ENCODE data around the gene TPM4.
"Not testable (repeated sequence)": the region's sequence is repeated elsewhere in the genome, so short reads cannot be mapped to it uniquely, and the experiment has no call there.

Gene TPM4

GRCh38 chr19:16098821-16099220 lies 22.5 kb downstream of the TPM4 start:
- no peak for DNase-seq (ENCODE audit: low read depth)

- not testable (repeated sequence) for DNase-seq (ENCODE audit: low read depth)
Observed at GRCh38 chr19:16099314-16099965, 23.1 kb downstream of the TPM4 start.

- DNase-seq (ENCODE audit: low read depth), result no peak
Observed at GRCh38 chr19:16100524-16100923, 24.2 kb downstream of the TPM4 start.

GRCh38 chr19:16104722-16105121 lies 28.4 kb downstream of the TPM4 start:
- no peak for DNase-seq (ENCODE audit: low read depth)

- DNase-seq (ENCODE audit: low read depth), result no peak
Observed at GRCh38 chr19:16106121-16106520, 29.8 kb downstream of the TPM4 start.

GRCh38 chr19:16111160-16111908 lies 35.0 kb downstream of the TPM4 start, which contains the start of gene RAB8A:
Gene RAB8A (plus strand): TSS chr19:16111889. CDS start chr19:16111902, 13 bp downstream.
- peak; percentile 99 for DNase-seq (ENCODE audit: low read depth)

- DNase-seq (ENCODE audit: low read depth), result no peak
Observed at GRCh38 chr19:16111909-16112752, 35.8 kb downstream of the TPM4 start.

GRCh38 chr19:16112778-16113177 lies 36.5 kb downstream of the TPM4 start:
- no peak for DNase-seq (ENCODE audit: low read depth)

- no peak for DNase-seq (ENCODE audit: low read depth)
Observed at GRCh38 chr19:16113727-16114126, 37.4 kb downstream of the TPM4 start.

GRCh38 chr19:16115301-16116039 lies 39.2 kb downstream of the TPM4 start:
- no peak for DNase-seq (ENCODE audit: low read depth)

GRCh38 chr19:16116067-16116466 lies 39.8 kb downstream of the TPM4 start:
- no peak for DNase-seq (ENCODE audit: low read depth)

GRCh38 chr19:16117594-16118033 lies 41.3 kb downstream of the TPM4 start:
- no peak for DNase-seq (ENCODE audit: low read depth)

GRCh38 chr19:16118489-16119033 lies 42.3 kb downstream of the TPM4 start:
- DNase-seq (ENCODE audit: low read depth), result no peak

- not testable (repeated sequence) for DNase-seq (ENCODE audit: low read depth)
Observed at GRCh38 chr19:16119075-16119857, 43.0 kb downstream of the TPM4 start.

GRCh38 chr19:16121141-16121540 lies 44.8 kb downstream of the TPM4 start:
- no peak for DNase-seq (ENCODE audit: low read depth)

- DNase-seq (ENCODE audit: low read depth), result no peak
Observed at GRCh38 chr19:16121967-16122366, 45.7 kb downstream of the TPM4 start.

- DNase-seq (ENCODE audit: low read depth), result no peak
Observed at GRCh38 chr19:16124953-16125352, 48.7 kb downstream of the TPM4 start.

- DNase-seq (ENCODE audit: low read depth), result no peak
Observed at GRCh38 chr19:16125737-16126495, 49.6 kb downstream of the TPM4 start.

GRCh38 chr19:16127080-16127479 lies 50.8 kb downstream of the TPM4 start:
- no peak for DNase-seq (ENCODE audit: low read depth)

GRCh38 chr19:16127776-16128371 lies 51.6 kb downstream of the TPM4 start:
- DNase-seq (ENCODE audit: low read depth), result no peak
